ENCODE measurements around the gene DNAI1. TPM values are rescaled to one million over a fixed set of nuclear protein-coding genes. Genes with fewer than 3 reads are reported as not detected.

Gene DNAI1
- total and polyA plus RNA-seq, 4 experiments from 2014 or later, result not detected

GRCh38 chr9:34556949-34557348, 98.3 kb downstream of the DNAI1 start:
- CTCF ChIA-PET (ENCODE audit: partially characterized antibody), result no interaction called here

GRCh38 chr9:34557426-34558321, 99.1 kb downstream of the DNAI1 start:
- no peak overlapping the region for H3K27ac Mint-ChIP-seq
- intact Hi-C loops (cut with micrococcal nuclease), result no loop called here
- Histone ChIP-seq H3K27me3 (ENCODE audit: insufficient read depth, low read length) (no peaks in the 10 kb centered on the region), H3K9me3 (ENCODE audit: control insufficient read depth in 1 of 2, low read length in 2 of 2) (no peaks in the 10 kb centered on the region), H3K4me3 (ENCODE audit: low read length in 2 of 2) (no peak overlapping the region), H3K36me3 (ENCODE audit: insufficient read depth, low read length) (no peaks in the 10 kb centered on the region), H3K27ac (ENCODE audit: low read depth, low read length) (no peak overlapping the region), H3K4me1 (ENCODE audit: insufficient read depth, low read length) (no peaks in the 10 kb centered on the region)
- DNase-seq, result no peak
- ChIA-PET CTCF (ENCODE audit: partially characterized antibody) (interaction anchor here (1.5 kb wide), 1 partner anchor 45 kb away, joined by 4 read pairs; no protein-coding TSS in a partner anchor), POLR2A (ENCODE audit: partially characterized antibody) (no interaction called here)
- H3K27me3 Mint-ChIP-seq, result peaks cover 15 to 56% of the 10 kb centered on the region in 2 donors
- no peaks in the 10 kb centered on the region for H3K36me3 Mint-ChIP-seq
- H3K4me3 Mint-ChIP-seq, result no peak overlapping the region
- peaks cover 0 to 2% (median 0%) of the 10 kb centered on the region in 4 donors for H3K4me1 Mint-ChIP-seq
- peaks cover 0 to 12% (median under 1%) of the 10 kb centered on the region in 8 donors for H3K9me3 Mint-ChIP-seq

More at GRCh38 chr9:34556949-34557348, 98.3 kb downstream of the DNAI1 start:
- Mint-ChIP-seq H3K9me3 (peaks cover 0 to 6% (median 0%) of the 10 kb centered on the region in 8 donors), H3K27me3 (peaks cover 17 to 56% of the 10 kb centered on the region in 2 donors), H3K36me3 (no peaks in the 10 kb centered on the region), H3K4me1 (peaks cover 0 to 2% (median 0%) of the 10 kb centered on the region in 4 donors), H3K4me3 (no peak overlapping the region), H3K27ac (no peak overlapping the region)
- Histone ChIP-seq H3K27me3 (ENCODE audit: insufficient read depth, low read length) (no peaks in the 10 kb centered on the region), H3K4me3 (ENCODE audit: low read length in 2 of 2) (no peak overlapping the region), H3K4me1 (ENCODE audit: insufficient read depth, low read length) (no peaks in the 10 kb centered on the region), H3K9me3 (ENCODE audit: control insufficient read depth in 1 of 2, low read length in 2 of 2) (no peaks in the 10 kb centered on the region), H3K36me3 (ENCODE audit: insufficient read depth, low read length) (no peaks in the 10 kb centered on the region), H3K27ac (ENCODE audit: low read depth, low read length) (no peak overlapping the region)
- intact Hi-C loops (cut with micrococcal nuclease), result no loop called here
- POLR2A ChIA-PET (ENCODE audit: partially characterized antibody), result no interaction called here
- DNase-seq, result no peak

DNA sequence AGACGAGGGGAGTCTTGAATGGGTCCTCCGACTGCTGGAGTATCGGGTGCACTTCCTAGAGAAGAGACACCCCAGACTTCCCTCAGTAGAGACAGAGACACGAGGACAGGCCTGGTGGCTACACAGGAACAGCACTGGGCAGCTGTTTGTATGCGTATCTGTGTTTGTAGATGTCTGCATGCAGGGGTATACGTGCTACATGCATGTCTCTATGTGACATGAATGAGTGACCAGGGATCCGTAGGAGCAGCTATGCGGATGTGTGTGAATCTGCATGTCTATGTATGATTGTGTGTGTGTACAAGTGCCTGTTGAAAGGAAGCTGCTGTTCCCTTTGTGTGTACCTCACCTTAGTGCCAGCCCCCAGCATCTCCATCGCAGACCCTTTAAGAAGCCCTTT, 99.8 kb downstream of the DNAI1 start:
- Mint-ChIP-seq H3K27me3 (peaks cover 15 to 58% of the 10 kb centered on the region in 2 donors), H3K9me3 (peaks cover 0 to 17% (median 2%) of the 10 kb centered on the region in 8 donors), H3K27ac (no peak overlapping the region), H3K36me3 (no peaks in the 10 kb centered on the region), H3K4me3 (no peak overlapping the region), H3K4me1 (peaks cover 0 to 2% (median 0%) of the 10 kb centered on the region in 4 donors)
- no peaks in the 10 kb centered on the region for H3K36me3 ChIP-seq (ENCODE audit: insufficient read depth, low read length)
- intact Hi-C loops (cut with micrococcal nuclease), result no loop called here
- no peak overlapping the region for H3K27ac ChIP-seq (ENCODE audit: low read depth, low read length)
- no peak for DNase-seq
- ChIA-PET POLR2A (ENCODE audit: partially characterized antibody) (no interaction called here), CTCF (ENCODE audit: partially characterized antibody) (interaction anchor here (1.5 kb wide), 1 partner anchor 44 kb away, joined by 4 read pairs; no protein-coding TSS in a partner anchor)
- H3K9me3 ChIP-seq (ENCODE audit: control insufficient read depth in 1 of 2, low read length in 2 of 2), result no peaks in the 10 kb centered on the region
- no peaks in the 10 kb centered on the region for H3K4me1 ChIP-seq (ENCODE audit: insufficient read depth, low read length)
- no peaks in the 10 kb centered on the region for H3K27me3 ChIP-seq (ENCODE audit: insufficient read depth, low read length)
- H3K4me3 ChIP-seq (ENCODE audit: low read length in 2 of 2), result no peak overlapping the region

DNA sequence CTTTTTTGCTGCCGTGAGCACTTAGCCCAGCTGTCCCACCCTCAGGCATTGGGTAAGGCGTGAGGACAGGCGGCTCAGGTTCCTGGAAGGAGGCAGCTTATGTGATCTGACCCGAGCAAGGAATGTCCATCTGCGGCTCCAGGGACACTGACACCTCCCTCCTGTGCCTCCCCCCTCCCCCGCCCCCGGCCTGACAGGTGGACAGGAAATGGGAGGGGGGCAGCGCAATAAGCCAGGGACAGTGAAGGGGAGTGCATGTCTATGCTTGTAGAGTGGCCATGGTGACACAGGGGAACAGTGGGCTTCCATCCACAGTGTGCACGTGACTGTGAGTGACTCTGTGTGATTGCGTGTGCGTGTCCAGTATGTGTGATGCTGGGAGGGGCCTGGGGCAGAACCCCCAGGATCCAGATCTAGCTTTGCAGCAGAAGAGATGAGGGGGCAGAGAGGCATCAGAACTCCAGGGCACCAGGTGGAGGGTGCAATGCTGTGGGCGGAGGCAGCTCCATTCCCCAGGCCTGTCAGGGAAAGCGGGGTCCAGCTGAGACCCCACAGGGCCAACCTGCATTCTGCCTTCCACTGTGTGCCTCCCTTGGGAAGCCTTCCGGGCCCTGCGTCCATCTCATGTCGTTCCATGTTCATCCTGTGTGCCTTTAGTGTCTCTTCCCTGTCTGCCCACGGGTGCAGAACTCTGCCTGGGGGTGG, 100.5 kb downstream of the DNAI1 start:
- Histone ChIP-seq H3K36me3 (ENCODE audit: insufficient read depth, low read length) (no peaks in the 10 kb centered on the region), H3K27ac (ENCODE audit: low read depth, low read length) (no peak overlapping the region), H3K9me3 (ENCODE audit: control insufficient read depth in 1 of 2, low read length in 2 of 2) (no peaks in the 10 kb centered on the region), H3K4me3 (ENCODE audit: low read length in 2 of 2) (no peak overlapping the region), H3K4me1 (ENCODE audit: insufficient read depth, low read length) (no peaks in the 10 kb centered on the region), H3K27me3 (ENCODE audit: insufficient read depth, low read length) (no peaks in the 10 kb centered on the region)
- Mint-ChIP-seq H3K27ac (no peak overlapping the region), H3K4me3 (no peak overlapping the region), H3K36me3 (no peaks in the 10 kb centered on the region), H3K4me1 (peaks cover 0 to 2% (median under 1%) of the 10 kb centered on the region in 4 donors), H3K27me3 (peaks cover 17 to 65% of the 10 kb centered on the region in 2 donors), H3K9me3 (peaks cover 0 to 17% (median 2%) of the 10 kb centered on the region in 8 donors)
- CTCF ChIA-PET (ENCODE audit: partially characterized antibody), result interaction anchor here (1.5 kb wide), 1 partner anchor 44 kb away, joined by 4 read pairs; no protein-coding TSS in a partner anchor
- intact Hi-C loops (cut with micrococcal nuclease), result no loop called here
- POLR2A ChIA-PET (ENCODE audit: partially characterized antibody), result interaction anchor here (1.1 kb wide), 1 partner anchor 274 kb away, joined by 3 read pairs; no protein-coding TSS in a partner anchor
- no peak for DNase-seq

GRCh38 chr9:34559624-34560455, 101.2 kb downstream of the DNAI1 start:
- Mint-ChIP-seq H3K4me3 (no peak overlapping the region), H3K27me3 (peaks cover 17 to 64% of the 10 kb centered on the region in 2 donors), H3K36me3 (no peaks in the 10 kb centered on the region), H3K9me3 (peaks cover 0 to 17% (median 2%) of the 10 kb centered on the region in 8 donors), H3K27ac (no peak overlapping the region), H3K4me1 (peaks cover 0 to 2% (median under 1%) of the 10 kb centered on the region in 4 donors)
- Histone ChIP-seq H3K27me3 (ENCODE audit: insufficient read depth, low read length) (no peaks in the 10 kb centered on the region), H3K9me3 (ENCODE audit: control insufficient read depth in 1 of 2, low read length in 2 of 2) (no peaks in the 10 kb centered on the region), H3K4me1 (ENCODE audit: insufficient read depth, low read length) (no peaks in the 10 kb centered on the region), H3K27ac (ENCODE audit: low read depth, low read length) (no peak overlapping the region), H3K36me3 (ENCODE audit: insufficient read depth, low read length) (no peaks in the 10 kb centered on the region), H3K4me3 (ENCODE audit: low read length in 2 of 2) (no peak overlapping the region)
- POLR2A ChIA-PET (ENCODE audit: partially characterized antibody), result interaction anchor here (1.1 kb wide), 1 partner anchor 274 kb away, joined by 3 read pairs; no protein-coding TSS in a partner anchor
- CTCF ChIA-PET (ENCODE audit: partially characterized antibody), result no interaction called here
- DNase-seq, result no peak
- intact Hi-C loops (cut with micrococcal nuclease), result no loop called here

DNA sequence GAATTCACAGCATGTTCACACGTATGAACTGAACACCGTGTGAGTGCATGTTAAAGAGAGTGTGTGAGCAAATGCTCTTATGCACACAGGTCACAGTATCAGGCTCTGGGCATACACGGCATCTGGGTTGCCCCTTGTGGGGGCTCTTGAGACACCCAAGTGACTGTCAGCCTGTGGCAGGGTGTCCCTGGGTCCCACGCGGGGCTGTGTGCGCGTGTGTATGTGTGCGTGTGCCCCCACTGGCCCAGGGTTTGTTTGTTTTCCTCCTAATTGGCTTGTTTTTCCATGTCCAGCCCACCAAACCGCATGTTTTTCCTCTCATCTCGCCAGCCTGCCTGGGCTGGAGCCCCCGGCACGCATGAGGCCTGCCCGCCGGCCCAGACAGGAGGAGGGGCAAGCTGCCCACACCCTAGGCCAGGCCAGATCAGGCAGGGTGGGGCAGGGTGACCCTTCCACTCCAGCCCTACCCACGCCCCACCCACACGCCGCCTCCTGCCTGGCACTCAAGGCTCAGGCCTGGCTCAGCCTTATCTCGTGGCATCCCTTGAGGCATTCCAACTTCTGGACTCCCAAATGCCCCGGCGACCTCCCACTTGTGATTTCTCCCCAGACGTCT, 102.1 kb downstream of the DNAI1 start:
- H3K4me3 ChIP-seq (ENCODE audit: low read length in 2 of 2), result no peak overlapping the region
- Mint-ChIP-seq H3K36me3 (no peaks in the 10 kb centered on the region), H3K27me3 (peaks cover 17 to 62% of the 10 kb centered on the region in 2 donors), H3K27ac (no peak overlapping the region), H3K4me3 (no peak overlapping the region), H3K4me1 (peaks cover 0 to 2% (median under 1%) of the 10 kb centered on the region in 4 donors), H3K9me3 (peaks cover 0 to 17% (median 2%) of the 10 kb centered on the region in 8 donors)
- POLR2A ChIA-PET (ENCODE audit: partially characterized antibody), result no interaction called here
- no peak overlapping the region for H3K27ac ChIP-seq (ENCODE audit: low read depth, low read length)
- H3K4me1 ChIP-seq (ENCODE audit: insufficient read depth, low read length), result no peaks in the 10 kb centered on the region
- DNase-seq, result no peak
- no peaks in the 10 kb centered on the region for H3K36me3 ChIP-seq (ENCODE audit: insufficient read depth, low read length)
- CTCF ChIA-PET (ENCODE audit: partially characterized antibody), result interaction anchor here (1.2 kb wide), 1 partner anchor 54 kb away, joined by 3 read pairs; no protein-coding TSS in a partner anchor
- intact Hi-C loops (cut with micrococcal nuclease), result no loop called here
- no peaks in the 10 kb centered on the region for H3K9me3 ChIP-seq (ENCODE audit: control insufficient read depth in 1 of 2, low read length in 2 of 2)
- H3K27me3 ChIP-seq (ENCODE audit: insufficient read depth, low read length), result no peaks in the 10 kb centered on the region
